Skin epidermis (tissue), 12 donors: Measurements from ENCODE around the gene LTBP3.
"Not testable (repeated sequence)": the region's sequence is repeated elsewhere in the genome, so short reads cannot be mapped to it uniquely, and the experiment has no call there.

Experiments
- H3K27ac ChIP-seq, 21 experiments: fragments of 200-600 bp; sonication (generic) in 11 of 21; one replicate each; pipeline ENCODE4 v1.5.0; 2020; ENCODE audit warnings: mild to moderate bottlenecking in 3 of 21, inconsistent platforms in 2 of 21, moderate library complexity in 2 of 21
- H3K4me3 ChIP-seq, 7 experiments: fragments of 200-600 bp; sonication (generic) in 2 of 7; one replicate each; pipeline ENCODE4 v1.5.0; 2020; ENCODE audit warnings: inconsistent platforms in 2 of 7, mild to moderate bottlenecking in 2 of 7, moderate library complexity in 1 of 7

LTBP3 gene

GRCh38 chr11:65574811-65575567 is 16.8 kb upstream of the LTBP3 start:
- H3K27ac ChIP-seq: peak overlapping the region; percentile 67 to 99 (median 93)
- H3K4me3 ChIP-seq: peak overlapping the region; percentile 51 to 73 (median 70)

GRCh38 chr11:65574109-65574810 is 16.1 kb upstream of the LTBP3 start:
- Histone ChIP-seq H3K27ac (peak overlapping the region; percentile 45 to 99 (median 93)), H3K4me3 (peak overlapping the region; percentile 51 to 73 (median 70))

GRCh38 chr11:65573391-65574079 is 15.4 kb upstream of the LTBP3 start:
- H3K27ac ChIP-seq: peak overlapping the region in 20 of 21 experiments; percentile 56 to 99 (median 94)
- H3K4me3 ChIP-seq: peak overlapping the region; percentile 51 to 73 (median 70)

GRCh38 chr11:65572356-65573051 is 14.3 kb upstream of the LTBP3 start, which contains the start of gene FAM89B:
FAM89B (plus strand) TSS chr11:65572538; CDS start chr11:65572670, 132 bp downstream.
- peak within 1 kb of the TSS; percentile 70 to 93 (median 73) for H3K4me3 ChIP-seq
- H3K27ac ChIP-seq: peak within 1 kb of the TSS in 20 of 21 experiments; percentile 72 to 99 (median 94)

DNA sequence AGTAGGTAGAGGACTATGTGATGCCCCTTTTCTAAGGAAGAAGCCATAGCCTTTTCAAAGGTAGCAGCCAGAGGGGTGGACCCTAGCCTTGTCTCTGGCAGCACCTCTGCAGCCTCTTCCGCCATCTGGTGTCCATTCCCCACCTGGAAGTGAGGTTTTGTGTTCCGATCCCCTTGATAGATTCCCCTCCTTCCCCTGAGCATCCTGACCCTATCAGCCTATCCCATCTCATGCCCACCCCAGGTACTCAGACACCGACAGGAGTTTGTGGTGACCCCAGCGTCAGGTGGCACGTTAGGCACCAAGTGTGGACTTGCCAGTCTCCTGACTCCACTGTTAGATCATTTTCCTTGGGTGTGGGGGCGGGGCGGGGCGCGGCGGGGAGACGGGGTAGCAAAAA is 13.8 kb upstream of the LTBP3 start:
- H3K4me3 ChIP-seq: peak overlapping the region; percentile 51 to 73 (median 70)
- H3K27ac ChIP-seq: peak overlapping the region in 20 of 21 experiments; percentile 36 to 99 (median 94)

DNA sequence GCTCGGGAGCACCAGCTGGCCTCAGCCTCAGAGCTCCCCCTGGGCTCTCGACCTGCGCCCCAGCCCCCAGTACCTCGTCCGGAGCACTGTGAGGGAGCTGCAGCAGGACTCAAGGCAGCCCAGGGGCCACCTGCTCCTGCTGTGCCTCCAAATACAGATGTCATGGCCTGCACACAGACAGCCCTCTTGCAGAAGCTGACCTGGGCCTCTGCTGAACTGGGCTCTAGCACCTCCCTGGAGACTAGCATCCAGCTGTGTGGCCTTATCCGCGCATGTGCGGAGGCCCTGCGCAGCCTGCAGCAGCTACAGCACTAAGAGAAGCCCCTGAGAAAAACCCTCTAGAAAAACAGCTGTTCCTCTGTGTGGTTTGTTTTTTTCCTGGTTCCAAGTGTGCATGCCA is 13.3 kb upstream of the LTBP3 start:
- peak overlapping the region; percentile 62 to 93 (median 73) for H3K4me3 ChIP-seq
- H3K27ac ChIP-seq: peak overlapping the region in 15 of 21 experiments; percentile 73 to 99 (median 95)

GRCh38 chr11:65569973-65570918 is 12.1 kb upstream of the LTBP3 start, which contains the start of gene ZNRD2:
ZNRD2 (plus strand) TSS chr11:65570477; CDS start chr11:65570492, 15 bp downstream.
- Histone ChIP-seq H3K4me3 (peak within 1 kb of the TSS; percentile 62 to 93 (median 73)), H3K27ac (peak within 1 kb of the TSS; percentile 26 to 99 (median 93))

GRCh38 chr11:65569164-65569972 is 11.2 kb upstream of the LTBP3 start:
- Histone ChIP-seq H3K27ac (peak overlapping the region; percentile 26 to 99 (median 93)), H3K4me3 (peak overlapping the region; percentile 62 to 93 (median 73))

- peak overlapping the region in 16 of 21 experiments; percentile 8 to 88 (median 57) for H3K27ac ChIP-seq
- no peak overlapping the region for H3K4me3 ChIP-seq
Observed at GRCh38 chr11:65565624-65566453, 7.7 kb upstream of the LTBP3 start.

GRCh38 chr11:65564879-65565559 is 6.9 kb upstream of the LTBP3 start:
- peak overlapping the region in 15 of 21 experiments; percentile 8 to 88 (median 61) for H3K27ac ChIP-seq
- H3K4me3 ChIP-seq: not testable (repeated sequence)

GRCh38 chr11:65563601-65564000 is 5.4 kb upstream of the LTBP3 start:
- Histone ChIP-seq H3K27ac (peak overlapping the region in 1 of 21 experiments; percentile 21), H3K4me3 (no peak overlapping the region)

GRCh38 chr11:65562788-65563187 is 4.6 kb upstream of the LTBP3 start:
- H3K4me3 ChIP-seq: no peak overlapping the region
- H3K27ac ChIP-seq: no peak overlapping the region

DNA sequence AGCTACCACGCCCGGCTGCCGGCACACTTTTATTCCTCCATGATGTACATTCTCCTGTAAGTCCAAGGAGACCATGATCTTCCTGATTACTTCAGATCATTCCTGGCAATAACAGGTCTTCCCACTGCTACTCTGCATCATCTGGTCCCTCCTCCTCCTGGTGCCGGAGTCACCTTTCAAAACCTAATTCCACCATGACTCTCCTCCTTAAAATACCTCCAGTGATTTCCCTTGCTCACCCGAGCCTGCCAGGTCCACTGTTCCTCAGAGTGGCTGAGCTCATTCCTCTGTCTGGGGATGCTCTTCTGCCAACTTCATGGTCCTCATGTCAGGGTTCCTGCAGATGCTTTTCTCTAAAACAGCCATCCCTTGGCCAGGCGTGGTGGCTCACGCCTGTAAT is 3.9 kb upstream of the LTBP3 start:
- Histone ChIP-seq H3K27ac (no peak overlapping the region), H3K4me3 (no peak overlapping the region)

DNA sequence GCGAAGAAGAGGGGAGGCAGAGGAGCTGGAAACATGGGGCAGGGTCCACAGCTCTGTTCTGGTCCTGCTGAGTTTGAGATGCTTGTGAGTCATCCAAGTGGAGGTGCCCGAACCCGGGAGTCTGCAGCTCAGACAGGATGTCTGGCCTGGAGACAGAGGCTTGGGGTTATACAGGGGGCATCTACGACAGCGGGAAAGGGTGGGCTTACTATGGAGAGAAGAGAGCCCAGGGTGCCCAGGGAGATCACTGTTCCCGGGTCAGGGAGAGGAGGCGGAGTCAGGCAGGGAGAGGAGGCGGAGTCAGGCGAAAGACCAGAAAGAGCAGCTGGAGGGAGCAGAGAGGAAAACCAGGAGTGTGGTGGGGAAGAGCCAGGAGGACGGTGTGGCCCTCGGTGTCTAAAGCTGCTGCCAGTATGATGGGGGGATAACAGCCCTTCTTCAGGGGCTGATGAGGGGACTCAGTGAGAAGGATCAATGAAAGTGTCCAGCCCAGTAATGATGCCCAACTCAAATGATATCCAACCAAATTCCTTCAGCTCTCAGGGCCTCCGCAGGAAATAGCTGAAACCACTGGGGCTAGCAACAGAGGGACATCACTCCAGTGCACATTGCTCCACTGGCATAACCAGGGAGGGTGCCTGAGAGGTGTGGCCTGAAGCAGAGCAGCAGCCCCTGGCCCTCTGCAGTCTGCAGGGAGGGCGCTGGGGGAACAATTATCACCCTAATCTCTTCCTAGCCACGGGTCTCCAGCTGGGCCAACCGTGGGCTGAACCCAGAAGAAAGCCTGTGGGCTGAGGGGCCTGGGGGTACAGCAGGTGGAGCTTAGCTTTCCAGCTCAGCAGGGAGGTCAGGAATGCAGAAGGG is 2.6 kb upstream of the LTBP3 start:
- peak overlapping the region in 11 of 21 experiments; percentile 14 to 88 (median 61) for H3K27ac ChIP-seq
- H3K4me3 ChIP-seq: no peak overlapping the region

DNA sequence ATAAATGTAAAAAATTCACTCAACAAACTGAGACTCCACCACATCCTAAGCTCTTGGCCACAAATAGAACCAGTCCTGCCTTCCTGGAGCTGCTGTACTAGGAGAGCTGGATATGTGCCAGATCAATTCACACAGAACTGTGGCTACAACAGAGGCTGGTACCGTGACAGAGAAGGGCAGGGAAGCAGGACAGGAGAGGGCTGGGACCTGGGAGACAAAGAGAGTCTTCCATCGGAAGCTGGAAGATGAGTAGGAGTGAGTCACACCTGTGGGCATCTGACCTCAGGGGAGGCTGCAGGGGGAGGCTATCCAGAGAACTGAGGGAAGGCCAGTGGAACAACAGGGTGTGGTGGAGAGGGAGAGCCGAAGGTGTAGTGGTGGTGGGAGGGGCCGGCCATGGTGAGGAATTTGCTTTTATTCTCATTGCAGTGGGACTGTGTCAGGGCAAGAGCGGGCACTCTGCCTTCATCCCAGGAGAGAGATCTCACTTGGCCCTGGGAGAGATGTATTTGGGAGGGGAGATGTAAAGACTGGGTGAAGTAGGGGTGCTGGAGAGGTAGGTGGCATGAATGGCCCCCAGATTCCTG is 1.9 kb upstream of the LTBP3 start:
- no peak overlapping the region for H3K4me3 ChIP-seq

More for the DNA sequence above, 1.9 kb upstream of the LTBP3 start:
- peak overlapping the region in 12 of 21 experiments; percentile 14 to 93 (median 86) for H3K27ac ChIP-seq
